Activated naive CD8-positive, alpha-beta T cell (primary cell): ENCODE data around the gene GATA5.

Experiments
- H3K27ac Mint-ChIP-seq: one replicate; pipeline ENCODE4 v1.8.0; 2021; ENCODE audit warnings: mixed read lengths
- H3K27me3 Mint-ChIP-seq: one replicate; pipeline ENCODE4 v1.8.0; 2021; ENCODE audit warnings: mixed read lengths
- H3K36me3 Mint-ChIP-seq: one replicate; pipeline ENCODE4 v1.8.0; 2021; ENCODE audit warnings: mixed read lengths
- H3K4me1 Mint-ChIP-seq: one replicate; pipeline ENCODE4 v1.8.0; 2021; ENCODE audit warnings: low read depth, mixed read lengths
- H3K4me3 Mint-ChIP-seq: one replicate; pipeline ENCODE4 v1.8.0; 2021; ENCODE audit warnings: mild to moderate bottlenecking, mixed read lengths
- H3K9me3 Mint-ChIP-seq: one replicate; pipeline ENCODE4 v1.8.0; 2021; ENCODE audit warnings: low read depth, mixed read lengths

GATA5 gene

GRCh38 chr20:62448788-62449187 lies 27.0 kb downstream of the GATA5 start:
- Mint-ChIP-seq H3K27ac (no peak overlapping the region), H3K9me3 (no peaks in the 10 kb centered on the region), H3K27me3 (peaks cover 3% of the 10 kb centered on the region), H3K4me3 (no peak overlapping the region), H3K4me1 (no peaks in the 10 kb centered on the region), H3K36me3 (no peaks in the 10 kb centered on the region)

GRCh38 chr20:62448038-62448437 lies 27.8 kb downstream of the GATA5 start:
- H3K27ac Mint-ChIP-seq: no peak overlapping the region
- H3K36me3 Mint-ChIP-seq: no peaks in the 10 kb centered on the region
- no peak overlapping the region for H3K4me3 Mint-ChIP-seq
- peaks cover 3% of the 10 kb centered on the region for H3K27me3 Mint-ChIP-seq
- H3K9me3 Mint-ChIP-seq: no peaks in the 10 kb centered on the region
- no peaks in the 10 kb centered on the region for H3K4me1 Mint-ChIP-seq

GRCh38 chr20:62446888-62447869 lies 28.6 kb downstream of the GATA5 start:
- Mint-ChIP-seq H3K4me3 (no peak overlapping the region), H3K9me3 (no peaks in the 10 kb centered on the region), H3K36me3 (no peaks in the 10 kb centered on the region), H3K27ac (no peak overlapping the region), H3K4me1 (no peaks in the 10 kb centered on the region), H3K27me3 (peaks cover 3% of the 10 kb centered on the region)

- no peaks in the 10 kb centered on the region for H3K36me3 Mint-ChIP-seq
- no peak overlapping the region for H3K4me3 Mint-ChIP-seq
- no peaks in the 10 kb centered on the region for H3K9me3 Mint-ChIP-seq
- peaks cover 3% of the 10 kb centered on the region for H3K27me3 Mint-ChIP-seq
- no peak overlapping the region for H3K27ac Mint-ChIP-seq
- H3K4me1 Mint-ChIP-seq: no peaks in the 10 kb centered on the region
These were observed 29.3 kb downstream of the GATA5 start for GRCh38 chr20:62446481-62446880.

GRCh38 chr20:62445553-62446340 lies 30.0 kb downstream of the GATA5 start:
- no peaks in the 10 kb centered on the region for H3K36me3 Mint-ChIP-seq
- H3K27ac Mint-ChIP-seq: no peak overlapping the region
- peaks cover 3% of the 10 kb centered on the region for H3K27me3 Mint-ChIP-seq
- no peak overlapping the region for H3K4me3 Mint-ChIP-seq
- H3K4me1 Mint-ChIP-seq: no peaks in the 10 kb centered on the region
- no peaks in the 10 kb centered on the region for H3K9me3 Mint-ChIP-seq

GRCh38 chr20:62444286-62444685 lies 31.5 kb downstream of the GATA5 start:
- Mint-ChIP-seq H3K27me3 (no peaks in the 10 kb centered on the region), H3K27ac (no peak overlapping the region), H3K36me3 (no peaks in the 10 kb centered on the region), H3K4me1 (no peaks in the 10 kb centered on the region), H3K4me3 (no peak overlapping the region), H3K9me3 (no peaks in the 10 kb centered on the region)

- no peaks in the 10 kb centered on the region for H3K36me3 Mint-ChIP-seq
- H3K9me3 Mint-ChIP-seq: no peaks in the 10 kb centered on the region
These were observed 33.7 kb downstream of the GATA5 start for GRCh38 chr20:62441987-62442539.

GRCh38 chr20:62439218-62439617 lies 36.6 kb downstream of the GATA5 start:
- no peak overlapping the region for H3K4me3 Mint-ChIP-seq
- H3K27ac Mint-ChIP-seq: no peak overlapping the region

More at GRCh38 chr20:62441987-62442539, 33.7 kb downstream of the GATA5 start:
- Mint-ChIP-seq H3K4me1 (no peaks in the 10 kb centered on the region), H3K4me3 (no peak overlapping the region), H3K27ac (no peak overlapping the region), H3K27me3 (no peaks in the 10 kb centered on the region)

GRCh38 chr20:62437927-62438326 lies 37.9 kb downstream of the GATA5 start:
- peaks cover 16% of the 10 kb centered on the region for H3K27me3 Mint-ChIP-seq
- no peaks in the 10 kb centered on the region for H3K9me3 Mint-ChIP-seq
- H3K4me3 Mint-ChIP-seq: no peak overlapping the region
- H3K27ac Mint-ChIP-seq: no peak overlapping the region
- H3K36me3 Mint-ChIP-seq: no peaks in the 10 kb centered on the region
- H3K4me1 Mint-ChIP-seq: no peaks in the 10 kb centered on the region

More at GRCh38 chr20:62439218-62439617, 36.6 kb downstream of the GATA5 start:
- Mint-ChIP-seq H3K27me3 (peaks cover 13% of the 10 kb centered on the region), H3K4me1 (no peaks in the 10 kb centered on the region), H3K36me3 (no peaks in the 10 kb centered on the region), H3K9me3 (no peaks in the 10 kb centered on the region)

- H3K4me1 Mint-ChIP-seq: no peaks in the 10 kb centered on the region
- peaks cover 16% of the 10 kb centered on the region for H3K27me3 Mint-ChIP-seq
- H3K36me3 Mint-ChIP-seq: no peaks in the 10 kb centered on the region
- no peaks in the 10 kb centered on the region for H3K9me3 Mint-ChIP-seq
- no peak overlapping the region for H3K27ac Mint-ChIP-seq
- H3K4me3 Mint-ChIP-seq: no peak overlapping the region
These were observed 38.3 kb downstream of the GATA5 start for GRCh38 chr20:62437496-62437895.

GRCh38 chr20:62436692-62437091 lies 39.1 kb downstream of the GATA5 start:
- Mint-ChIP-seq H3K9me3 (no peaks in the 10 kb centered on the region), H3K4me1 (no peaks in the 10 kb centered on the region), H3K27me3 (peaks cover 16% of the 10 kb centered on the region), H3K36me3 (no peaks in the 10 kb centered on the region), H3K27ac (no peak overlapping the region), H3K4me3 (no peak overlapping the region)

GRCh38 chr20:62433658-62434497 lies 41.9 kb downstream of the GATA5 start:
- Mint-ChIP-seq H3K36me3 (no peaks in the 10 kb centered on the region), H3K4me1 (no peaks in the 10 kb centered on the region), H3K27me3 (peaks cover 20% of the 10 kb centered on the region), H3K4me3 (no peak overlapping the region), H3K9me3 (no peaks in the 10 kb centered on the region), H3K27ac (no peak overlapping the region)

- Mint-ChIP-seq H3K27ac (no peak overlapping the region), H3K27me3 (peaks cover 22% of the 10 kb centered on the region), H3K4me1 (no peaks in the 10 kb centered on the region)
These were observed 44.8 kb downstream of the GATA5 start for GRCh38 chr20:62430866-62431447.

GRCh38 chr20:62430311-62430853 lies 45.4 kb downstream of the GATA5 start:
- H3K27me3 Mint-ChIP-seq: peaks cover 17% of the 10 kb centered on the region
- no peak overlapping the region for H3K4me3 Mint-ChIP-seq
- no peak overlapping the region for H3K27ac Mint-ChIP-seq

More at GRCh38 chr20:62430866-62431447, 44.8 kb downstream of the GATA5 start:
- no peaks in the 10 kb centered on the region for H3K9me3 Mint-ChIP-seq
- no peak overlapping the region for H3K4me3 Mint-ChIP-seq
- no peaks in the 10 kb centered on the region for H3K36me3 Mint-ChIP-seq

More at GRCh38 chr20:62430311-62430853, 45.4 kb downstream of the GATA5 start:
- Mint-ChIP-seq H3K9me3 (no peaks in the 10 kb centered on the region), H3K36me3 (no peaks in the 10 kb centered on the region), H3K4me1 (no peaks in the 10 kb centered on the region)
